Tibial nerve (tissue), 4 donors: ENCODE results near the gene CEP135.
"Not testable (repeated sequence)": the region's sequence is repeated elsewhere in the genome, so short reads cannot be mapped to it uniquely, and the experiment has no call there.

Experiments
- CTCF ChIP-seq, 5 experiments: fragments of 200-600 bp in 3 of 5; fragments of 450-650 bp in 2 of 5; sonication (generic) in 3 of 5; IDR thresholded peaks; one replicate each; pipeline ENCODE4 v1.5.1; 2016 to 2019; ENCODE audit warnings: antibody characterized with exemption in 5 of 5, mild to moderate bottlenecking in 3 of 5, moderate library complexity in 2 of 5
- EP300 ChIP-seq, 2 donors: sonication (generic); formaldehyde crosslinking; IDR thresholded peaks; one replicate each; pipeline ENCODE4 v1.6.1; 2017; ENCODE audit warnings: antibody characterized with exemption in 2 of 2, mild to moderate bottlenecking in 1 of 2
- POLR2A ChIP-seq, 2 donors: fragments of 450-650 bp; IDR thresholded peaks; one replicate each; pipeline ENCODE4 v1.6.1; 2017; ENCODE audit warnings: antibody characterized with exemption in 2 of 2, mild to moderate bottlenecking in 2 of 2, moderate library complexity in 2 of 2

- not testable (repeated sequence) for TF ChIP-seq CTCF, EP300, POLR2A (IDR thresholded peaks at IDR 0.05)
These were observed 12.8 kb upstream of the CEP135 start for GRCh38 chr4:55935907-55936306.
